ENCODE measurements around the gene HEPHL1.

- TF ChIP-seq, protein P1, sequence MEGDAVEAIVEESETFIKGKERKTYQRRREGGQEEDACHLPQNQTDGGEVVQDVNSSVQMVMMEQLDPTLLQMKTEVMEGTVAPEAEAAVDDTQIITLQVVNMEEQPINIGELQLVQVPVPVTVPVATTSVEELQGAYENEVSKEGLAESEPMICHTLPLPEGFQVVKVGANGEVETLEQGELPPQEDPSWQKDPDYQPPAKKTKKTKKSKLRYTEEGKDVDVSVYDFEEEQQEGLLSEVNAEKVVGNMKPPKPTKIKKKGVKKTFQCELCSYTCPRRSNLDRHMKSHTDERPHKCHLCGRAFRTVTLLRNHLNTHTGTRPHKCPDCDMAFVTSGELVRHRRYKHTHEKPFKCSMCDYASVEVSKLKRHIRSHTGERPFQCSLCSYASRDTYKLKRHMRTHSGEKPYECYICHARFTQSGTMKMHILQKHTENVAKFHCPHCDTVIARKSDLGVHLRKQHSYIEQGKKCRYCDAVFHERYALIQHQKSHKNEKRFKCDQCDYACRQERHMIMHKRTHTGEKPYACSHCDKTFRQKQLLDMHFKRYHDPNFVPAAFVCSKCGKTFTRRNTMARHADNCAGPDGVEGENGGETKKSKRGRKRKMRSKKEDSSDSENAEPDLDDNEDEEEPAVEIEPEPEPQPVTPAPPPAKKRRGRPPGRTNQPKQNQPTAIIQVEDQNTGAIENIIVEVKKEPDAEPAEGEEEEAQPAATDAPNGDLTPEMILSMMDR (IDR thresholded peaks at IDR 0.05 in 2 of 3, conservative IDR thresholded peaks at IDR 0.05 in 1 of 3; ENCODE audit: borderline replicate concordance in 1 of 3, insufficient read depth in 1 of 3, low read depth in 2 of 3, low read length in 2 of 3): no peak
- no peak for TF ChIP-seq EZH2phosphoT487 (IDR thresholded peaks at IDR 0.05; ENCODE audit: borderline replicate concordance)
- TF ChIP-seq CEBPB (IDR thresholded peaks at IDR 0.05; ENCODE audit: low read depth): no peak
- TF ChIP-seq POLR2AphosphoS5 (IDR thresholded peaks at IDR 0.05; ENCODE audit: low read depth, low read length): no peak
- no peak for TF ChIP-seq ZBTB33 (IDR thresholded peaks at IDR 0.05; ENCODE audit: extremely low read depth, insufficient replicate concordance, low read length)
- TF ChIP-seq REST (IDR thresholded peaks at IDR 0.05; ENCODE audit: low read depth): no peak
- no peak for TF ChIP-seq JUND (IDR thresholded peaks at IDR 0.05)
- TF ChIP-seq POLR2A (IDR thresholded peaks at IDR 0.05; ENCODE audit: borderline replicate concordance, extremely low read depth, insufficient read depth, insufficient read length): no peak
- TF ChIP-seq EZH2 (IDR thresholded peaks at IDR 0.05): no peak
- TF ChIP-seq ATF3 (IDR thresholded peaks at IDR 0.05): no peak
- TF ChIP-seq ELF1 (IDR thresholded peaks at IDR 0.05; ENCODE audit: borderline replicate concordance, low read depth): no peak
- TF ChIP-seq, protein P2, sequence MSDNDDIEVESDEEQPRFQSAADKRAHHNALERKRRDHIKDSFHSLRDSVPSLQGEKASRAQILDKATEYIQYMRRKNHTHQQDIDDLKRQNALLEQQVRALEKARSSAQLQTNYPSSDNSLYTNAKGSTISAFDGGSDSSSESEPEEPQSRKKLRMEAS (IDR thresholded peaks at IDR 0.05): no peak
- no peak for TF ChIP-seq TCF7L2 (IDR thresholded peaks at IDR 0.05; ENCODE audit: borderline replicate concordance, extremely low read depth, insufficient read depth, insufficient read length)
- TF ChIP-seq EGR1 (IDR thresholded peaks at IDR 0.05; ENCODE audit: low read depth): no peak
Measured at GRCh38 chr11:94091091-94091490, 69.9 kb downstream of the HEPHL1 start.

Measured in HCT116 (cell line).